Brain microvascular endothelial cell (primary cell): ENCODE results near the gene SLC13A4.
"Not testable (repeated sequence)": the region's sequence is repeated elsewhere in the genome, so short reads cannot be mapped to it uniquely, and the experiment has no call there.

Experiments used
- DNase-seq: peaks from one replicate; pipeline ENCODE4 v3.0.0-alpha.2; 2020
- H3K27ac ChIP-seq: fragments of 250-450 bp; sonication (Bioruptor Pico); 2 replicates; pipeline ENCODE4 v1.5.1; 2020; ENCODE audit warnings: mild to moderate bottlenecking, moderate library complexity
- H3K27me3 ChIP-seq: fragments of 250-450 bp; sonication (Bioruptor Pico); replicated peaks from 2 replicates; pipeline ENCODE4 v1.5.1; 2020; ENCODE audit warnings: mild to moderate bottlenecking
- H3K36me3 ChIP-seq: fragments of 250-450 bp; sonication (Bioruptor Pico); replicated peaks from 2 replicates; pipeline ENCODE4 v1.5.1; 2020; ENCODE audit warnings: mild to moderate bottlenecking
- H3K4me3 ChIP-seq: 2 replicates; pipeline ENCODE4 v1.5.1; 2011; ENCODE audit warnings: low read depth, mild to moderate bottlenecking, control low read depth, low read length, moderate library complexity
- in situ Hi-C: cut with HindIII; loops from 2 replicates; pipeline ENCODE4 v1.10.0; 2017; ENCODE audit warnings: low sequenced_read_pairs, low pct_ligation_motif_present
- TF ChIP-seq, protein P1 (sequence below): IDR thresholded peaks from 2 replicates; pipeline ENCODE4 v1.5.1; 2011; ENCODE audit warnings: low read depth, mild to moderate bottlenecking, moderate library complexity, low read length, control low read depth, inconsistent platforms; ENCODE audit errors: missing control alignments

SLC13A4 gene

GRCh38 chr7:135693558-135693957, 34.4 kb downstream of the SLC13A4 start:
- no peak for DNase-seq
- no peaks in the 10 kb centered on the region for H3K36me3 ChIP-seq
- H3K27ac ChIP-seq, result no peak overlapping the region
- TF ChIP-seq, protein P1, sequence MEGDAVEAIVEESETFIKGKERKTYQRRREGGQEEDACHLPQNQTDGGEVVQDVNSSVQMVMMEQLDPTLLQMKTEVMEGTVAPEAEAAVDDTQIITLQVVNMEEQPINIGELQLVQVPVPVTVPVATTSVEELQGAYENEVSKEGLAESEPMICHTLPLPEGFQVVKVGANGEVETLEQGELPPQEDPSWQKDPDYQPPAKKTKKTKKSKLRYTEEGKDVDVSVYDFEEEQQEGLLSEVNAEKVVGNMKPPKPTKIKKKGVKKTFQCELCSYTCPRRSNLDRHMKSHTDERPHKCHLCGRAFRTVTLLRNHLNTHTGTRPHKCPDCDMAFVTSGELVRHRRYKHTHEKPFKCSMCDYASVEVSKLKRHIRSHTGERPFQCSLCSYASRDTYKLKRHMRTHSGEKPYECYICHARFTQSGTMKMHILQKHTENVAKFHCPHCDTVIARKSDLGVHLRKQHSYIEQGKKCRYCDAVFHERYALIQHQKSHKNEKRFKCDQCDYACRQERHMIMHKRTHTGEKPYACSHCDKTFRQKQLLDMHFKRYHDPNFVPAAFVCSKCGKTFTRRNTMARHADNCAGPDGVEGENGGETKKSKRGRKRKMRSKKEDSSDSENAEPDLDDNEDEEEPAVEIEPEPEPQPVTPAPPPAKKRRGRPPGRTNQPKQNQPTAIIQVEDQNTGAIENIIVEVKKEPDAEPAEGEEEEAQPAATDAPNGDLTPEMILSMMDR, result no peak
- no peak overlapping the region for H3K4me3 ChIP-seq
- H3K27me3 ChIP-seq, result no peaks in the 10 kb centered on the region
- in situ Hi-C loops, result no loop called here

DNA sequence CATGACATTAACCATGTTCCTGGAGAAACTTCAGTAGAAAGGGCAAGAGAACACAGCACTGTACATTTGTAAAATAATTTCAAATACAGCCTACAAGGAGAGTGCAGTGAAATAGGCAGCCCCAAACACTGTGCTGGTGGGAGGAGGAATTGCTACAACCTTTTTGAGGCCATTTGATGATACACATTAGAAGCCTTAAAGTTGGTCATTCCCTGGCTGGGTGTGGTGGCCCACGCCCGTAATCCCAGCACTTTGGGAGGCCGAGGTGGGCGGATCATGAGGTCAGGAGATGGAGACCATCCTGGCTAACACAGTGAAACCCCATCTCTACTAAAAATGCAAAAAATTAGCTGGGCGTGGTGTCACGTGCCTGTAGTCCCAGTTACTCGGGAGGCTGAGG, 35.4 kb downstream of the SLC13A4 start:
- H3K27ac ChIP-seq, H3K27me3 ChIP-seq, H3K4me3 ChIP-seq, DNase-seq, in situ Hi-C loops, H3K36me3 ChIP-seq: not testable (repeated sequence)

DNA sequence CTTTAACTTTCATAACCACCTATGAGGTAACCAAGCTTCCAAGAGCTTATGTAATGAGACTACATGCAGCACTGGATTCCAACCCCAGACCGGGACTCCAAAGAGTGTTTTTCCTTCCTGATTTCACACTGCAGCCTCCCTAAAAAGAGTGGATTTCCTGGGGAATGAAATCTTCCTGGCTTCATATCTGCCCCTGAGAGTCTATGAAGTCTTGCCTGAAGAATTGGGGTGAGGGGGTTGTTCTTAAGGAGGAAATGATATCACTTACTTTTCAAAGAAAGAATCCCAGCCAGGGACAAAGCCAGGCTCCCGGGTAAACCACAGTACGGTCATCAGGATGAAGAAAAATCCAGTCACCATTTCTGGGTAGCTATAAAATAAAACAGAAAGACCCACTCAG, 35.9 kb downstream of the SLC13A4 start:
- in situ Hi-C loops, result no loop called here
- H3K27ac ChIP-seq, result peak overlapping the region; percentile 28
- TF ChIP-seq, protein P1, result no peak
- no peaks in the 10 kb centered on the region for H3K27me3 ChIP-seq
- peak; percentile 43 for DNase-seq
- no peaks in the 10 kb centered on the region for H3K36me3 ChIP-seq
- H3K4me3 ChIP-seq, result no peak overlapping the region

DNA sequence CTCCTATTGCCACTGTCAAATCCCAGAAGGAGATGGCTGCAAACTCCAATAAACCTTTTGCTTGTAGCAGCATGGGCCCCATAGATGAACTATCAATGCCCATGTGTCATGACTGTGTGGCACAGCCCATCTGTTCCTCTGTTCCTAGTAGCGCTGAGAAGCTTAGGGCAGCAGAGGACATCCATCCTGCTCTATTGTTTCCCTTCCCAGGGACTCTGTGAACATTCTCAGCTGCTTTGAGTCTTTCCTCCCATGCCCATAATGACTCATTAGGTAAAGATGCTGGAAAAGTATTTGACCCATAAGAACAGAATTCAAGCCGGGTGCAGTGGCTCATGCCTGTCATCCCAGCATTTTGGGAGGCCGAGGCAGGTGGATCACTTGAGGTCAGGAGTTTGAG, 37.4 kb downstream of the SLC13A4 start:
- TF ChIP-seq, protein P1, result no peak
- no peak overlapping the region for H3K4me3 ChIP-seq
- peak overlapping the region; percentile 22 for H3K27ac ChIP-seq
- no peaks in the 10 kb centered on the region for H3K27me3 ChIP-seq
- in situ Hi-C loops, result no loop called here
- no peaks in the 10 kb centered on the region for H3K36me3 ChIP-seq
- DNase-seq, result peak; percentile 34

DNA sequence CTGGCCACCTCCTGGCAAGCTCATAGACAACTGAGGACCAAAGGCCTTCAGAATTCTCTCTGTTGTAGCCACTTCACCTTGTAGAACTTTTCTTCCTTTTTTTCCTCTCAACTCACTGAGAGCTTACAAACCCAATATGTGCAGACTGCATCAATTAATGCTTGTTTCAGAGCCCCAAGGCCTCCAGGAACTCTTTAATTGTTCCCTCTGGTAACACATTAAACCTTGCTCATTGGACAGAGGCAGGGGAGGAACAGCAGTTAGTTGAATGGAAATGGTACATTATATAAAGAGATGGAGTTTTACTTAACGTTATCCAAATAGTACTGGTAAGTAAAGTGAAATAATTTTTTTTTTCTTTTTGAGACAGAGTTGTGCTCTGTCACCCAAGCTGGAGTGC, 40.5 kb downstream of the SLC13A4 start:
- TF ChIP-seq, protein P1, result no peak
- H3K27ac ChIP-seq, result no peak overlapping the region
- H3K4me3 ChIP-seq, result no peak overlapping the region
- DNase-seq, result no peak
- H3K36me3 ChIP-seq, result no peaks in the 10 kb centered on the region
- H3K27me3 ChIP-seq, result no peaks in the 10 kb centered on the region
- in situ Hi-C loops, result no loop called here

GRCh38 chr7:135685306-135686084, 42.5 kb downstream of the SLC13A4 start:
- Histone ChIP-seq H3K27ac (peak overlapping the region; percentile 8), H3K4me3 (no peak overlapping the region), H3K36me3 (no peaks in the 10 kb centered on the region), H3K27me3 (no peaks in the 10 kb centered on the region)
- TF ChIP-seq, protein P1, result no peak
- peak; percentile 65 for DNase-seq
- in situ Hi-C loops, result no loop called here
